HG03571 (cell line): ENCODE results near the gene EDC3.
"Not testable (repeated sequence)": the region's sequence is repeated elsewhere in the genome, so short reads cannot be mapped to it uniquely, and the experiment has no call there.

Experiments
- ATAC-seq: cut with Tn5 transposase; IDR thresholded peaks from one replicate; pipeline ENCODE4 v1.9.1; 2021; ENCODE audit not compliant: unreplicated experiment

EDC3 gene

DNA sequence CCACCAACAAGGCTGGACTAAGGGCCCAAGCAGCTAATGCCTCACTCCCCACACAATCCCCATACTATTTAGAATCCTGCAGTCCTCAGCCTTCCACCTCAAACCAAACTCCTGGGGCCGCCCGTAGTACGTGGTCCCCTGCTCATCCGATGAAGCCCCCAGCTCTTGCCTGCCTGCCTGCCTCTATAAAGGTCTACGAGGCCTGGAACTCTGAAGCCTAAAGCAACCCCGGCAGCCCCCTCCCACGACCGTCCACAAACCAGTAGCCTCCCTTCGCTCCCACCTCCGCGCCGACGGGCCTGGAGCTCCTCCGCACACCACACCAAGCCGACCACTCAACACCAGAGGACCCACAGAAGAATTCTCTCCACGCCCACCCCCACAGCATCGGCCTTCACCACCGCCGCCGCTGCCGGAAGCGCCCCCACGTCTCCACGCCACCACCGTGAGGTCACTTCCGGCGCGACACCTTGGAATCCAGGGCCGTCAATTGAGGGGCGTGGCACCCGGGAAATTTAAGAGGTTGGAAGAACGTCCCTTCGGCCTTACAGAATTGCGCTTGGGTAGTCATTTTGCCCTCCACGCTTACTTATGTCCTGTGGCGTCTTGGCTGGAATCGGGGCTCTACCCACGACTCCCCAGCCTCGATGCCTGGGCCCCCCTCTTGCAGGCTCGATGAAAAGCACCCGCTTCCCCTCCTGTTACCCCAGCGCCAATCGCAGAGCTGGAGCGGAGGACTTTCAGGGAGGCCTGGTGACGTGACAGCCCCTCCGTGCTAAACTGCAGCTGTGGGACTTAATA, at the start of gene EDC3:
Gene EDC3, minus strand, starts transcription at position 428 of the 801 bp plus-strand sequence. CDS start 20,900 bp downstream, outside the sequence.
- no peak for ATAC-seq

DNA sequence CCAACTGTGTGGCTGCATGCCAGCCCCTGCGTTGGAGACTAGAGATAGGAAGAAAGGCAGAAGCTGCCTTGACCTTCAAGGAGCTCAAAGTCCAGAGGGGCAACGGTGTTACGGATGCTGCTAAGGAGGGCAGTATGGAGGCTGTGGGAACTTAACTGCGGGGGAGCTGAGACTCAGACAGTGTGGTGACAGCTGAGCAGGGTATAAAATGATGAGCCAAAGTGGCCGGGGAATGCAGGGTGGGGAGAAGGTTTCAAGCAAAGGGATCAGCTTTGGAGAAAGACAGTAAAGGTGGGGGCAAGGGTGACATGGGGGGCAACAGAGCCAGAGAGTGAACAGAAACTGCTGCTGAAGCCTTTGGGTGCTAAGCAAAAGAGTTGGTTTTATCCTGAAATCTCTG, 46.6 kb upstream of the EDC3 start:
- ATAC-seq = no peak

DNA sequence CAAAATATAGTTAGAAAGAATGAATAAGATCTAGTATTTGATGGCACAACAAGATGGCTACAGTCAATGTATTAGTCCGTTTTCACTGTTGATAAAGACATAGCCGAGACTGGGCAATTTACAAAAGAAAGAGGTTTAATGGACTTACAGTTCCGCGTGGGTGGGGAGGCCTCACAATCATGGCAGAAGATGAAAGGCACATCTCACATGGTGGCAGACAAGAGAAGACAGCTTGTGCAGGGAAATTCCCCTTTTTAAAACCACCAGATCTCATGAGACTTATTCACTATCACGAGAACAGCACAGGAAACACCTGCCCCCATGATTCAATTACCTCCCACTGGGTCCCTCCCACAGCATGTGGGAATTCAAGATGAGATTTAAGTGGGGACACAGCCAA, 42.4 kb upstream of the EDC3 start:
- not testable (repeated sequence) for ATAC-seq

DNA sequence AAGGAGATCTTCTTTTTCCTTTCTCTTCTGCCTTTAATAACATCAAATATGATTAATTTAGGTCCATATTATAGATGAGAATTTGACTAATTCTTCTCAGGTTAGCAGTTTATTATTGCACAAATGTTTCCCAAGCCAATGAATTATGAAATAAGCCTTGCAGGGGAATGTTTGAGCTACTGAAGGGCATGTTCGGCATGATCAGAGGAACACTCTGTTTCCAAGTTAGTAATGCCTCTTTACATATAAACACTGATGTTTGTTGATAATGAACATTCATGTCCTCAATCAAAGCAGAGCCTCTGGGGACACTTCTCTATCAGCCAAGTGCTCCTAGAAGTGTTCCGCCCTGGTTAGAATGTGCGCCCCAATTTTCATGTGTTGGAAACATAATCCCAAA, 39.5 kb upstream of the EDC3 start:
- no peak for ATAC-seq

- no peak for ATAC-seq
These were observed 37.4 kb upstream of the EDC3 start for GRCh38 chr15:74733269-74733668.

DNA sequence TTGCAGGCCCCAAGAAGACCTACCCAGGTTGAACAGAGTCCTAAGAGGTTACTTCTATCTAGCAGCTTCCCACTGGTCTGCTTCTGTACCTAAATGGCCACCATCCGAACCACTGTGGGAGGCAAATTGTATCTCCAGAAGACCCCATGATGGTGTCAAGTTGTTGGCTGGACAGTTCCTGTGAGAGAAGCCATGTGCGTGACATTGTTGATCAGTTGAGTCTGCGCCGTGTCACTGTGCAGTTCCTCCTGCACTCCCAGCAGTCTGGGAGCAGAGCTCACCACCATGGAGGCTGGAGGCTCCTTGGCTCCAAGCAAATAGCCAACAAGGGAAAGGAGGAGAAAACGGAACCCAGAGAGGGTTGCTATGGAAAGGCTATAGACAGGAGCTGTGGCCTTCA, 37.0 kb upstream of the EDC3 start:
- ATAC-seq = no peak

GRCh38 chr15:74730619-74731316, 34.9 kb upstream of the EDC3 start:
- ATAC-seq = no peak

- not testable (repeated sequence) for ATAC-seq
These were observed 33.5 kb upstream of the EDC3 start for GRCh38 chr15:74729372-74729771.

DNA sequence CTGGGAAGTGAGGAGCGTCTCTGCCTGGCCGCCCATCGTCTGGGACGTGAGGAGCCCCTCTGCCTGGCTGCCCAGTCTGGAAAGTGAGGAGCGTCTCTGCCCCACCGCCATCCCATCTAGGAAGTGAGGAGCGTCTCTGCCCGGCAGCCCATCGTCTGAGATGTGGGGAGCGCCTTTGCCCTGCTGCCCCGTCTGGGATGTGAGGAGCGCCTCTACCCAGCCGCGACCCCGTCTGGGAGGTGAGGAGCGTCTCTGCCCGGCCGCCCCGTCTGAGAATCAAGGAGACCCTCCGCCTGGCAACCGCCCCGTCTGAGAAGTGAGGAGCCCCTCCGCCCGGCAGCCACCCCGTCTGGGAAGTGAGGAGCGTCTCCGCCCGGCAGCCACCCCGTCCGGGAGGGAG, 32.9 kb upstream of the EDC3 start:
- not testable (repeated sequence) for ATAC-seq

- ATAC-seq = no peak
These were observed 31.9 kb upstream of the EDC3 start for GRCh38 chr15:74727727-74728126.

GRCh38 chr15:74726774-74727164, 30.9 kb upstream of the EDC3 start:
- no peak for ATAC-seq

- peak; percentile 44 for ATAC-seq
These were observed 30.3 kb upstream of the EDC3 start for GRCh38 chr15:74725845-74726773.

GRCh38 chr15:74725225-74725774, 29.5 kb upstream of the EDC3 start, which contains the start of gene CYP1A1:
CYP1A1 (minus strand) TSS chr15:74725528; CDS start chr15:74723097, 2,431 bp downstream.
- ATAC-seq = no peak

DNA sequence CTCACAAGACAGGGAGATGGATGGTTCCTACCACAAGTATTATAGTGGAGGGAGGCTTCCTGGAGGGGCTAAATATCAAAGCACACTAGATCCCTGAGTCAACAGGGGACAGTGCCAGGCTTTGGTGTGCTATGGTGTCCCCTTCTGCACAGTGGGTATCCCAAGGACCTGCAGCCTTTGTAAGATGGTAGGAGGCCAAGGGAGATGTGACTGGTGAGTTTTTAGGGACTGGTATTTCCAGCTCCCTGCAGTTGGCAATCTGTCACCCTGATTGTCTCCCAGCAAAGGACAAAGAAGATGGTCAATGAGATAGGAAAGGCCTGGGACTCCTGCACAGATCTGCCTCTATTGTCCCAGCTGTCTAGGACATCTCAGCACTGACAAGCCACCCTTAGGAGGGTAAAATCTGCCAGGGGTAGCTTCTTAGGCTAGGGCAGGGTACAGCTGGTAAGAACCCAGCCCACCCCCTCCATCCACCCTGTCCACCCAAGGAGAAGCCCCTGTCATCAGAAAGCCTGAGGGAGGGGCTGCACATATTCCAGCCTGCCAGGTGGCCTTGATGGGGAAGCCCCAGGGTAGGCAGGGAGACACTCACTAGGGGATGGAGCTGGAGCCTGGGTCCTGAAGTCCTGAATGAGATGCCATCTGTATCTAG, 28.9 kb upstream of the EDC3 start:
- ATAC-seq = no peak

GRCh38 chr15:74723754-74724334, 28.0 kb upstream of the EDC3 start:
- no peak for ATAC-seq

- no peak for ATAC-seq
These were observed 27.4 kb upstream of the EDC3 start for GRCh38 chr15:74723187-74723586.

DNA sequence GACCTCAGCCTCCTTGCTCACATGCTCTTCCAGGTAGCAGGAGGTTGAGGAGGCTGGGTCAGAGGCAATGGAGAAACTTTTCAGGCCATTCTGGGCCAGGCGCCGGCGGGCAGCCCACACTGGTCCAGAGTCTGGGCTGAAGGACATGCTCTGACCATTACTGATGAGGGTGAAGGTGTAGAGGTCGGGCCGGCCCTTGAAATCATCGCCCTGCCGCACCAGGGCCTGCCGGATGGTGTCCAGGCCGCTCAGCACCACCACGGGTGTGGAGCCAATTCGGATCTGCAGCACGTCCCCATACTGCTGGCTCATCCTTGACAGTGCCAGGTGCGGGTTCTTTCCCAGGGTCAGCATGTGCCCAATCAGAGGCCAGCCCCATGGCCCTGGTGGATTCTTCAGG, 26.8 kb upstream of the EDC3 start:
- no peak for ATAC-seq

GRCh38 chr15:74716651-74717050, 20.8 kb upstream of the EDC3 start:
- no peak for ATAC-seq

- no peak for ATAC-seq
These were observed 16.5 kb upstream of the EDC3 start for GRCh38 chr15:74712311-74712710.
